HCT116 (cell line): Measurements from ENCODE around the gene FER. TPM values are rescaled to one million over a fixed set of nuclear protein-coding genes. Genes with fewer than 3 reads are reported as not detected.

ENCODE experiments used
- ATAC-seq: fragments of 200-7000 bp; cut with Tn5 transposase; 2 replicates; pipeline ENCODE4 v1.9.1; 2020; ENCODE audit warnings: mild to moderate bottlenecking, moderate library complexity
- BruUV-seq: library from RNA; stranded (reverse); fragments of 400-500 nt; replicated peaks from 2 replicates; lab custom pipeline; 2021; lab: Mats Ljungman, UMichigan
- CTCF ChIA-PET: fragments of 300-600 bp; sonication (Branson Sonifier 250); formaldehyde crosslinking; loops from one replicate; lab custom pipeline; 2021; ENCODE audit warnings: antibody characterized with exemption; lab: Charles Lee
- POLR2A ChIA-PET: fragments of 300-600, 350-600 bp; sonication (Branson Sonifier 250); formaldehyde crosslinking; loops from one replicate; lab custom pipeline; 2021; ENCODE audit warnings: antibody characterized with exemption; lab: Charles Lee
- RAD21 ChIA-PET, 2 experiments: fragments of 300-600 bp; sonication (Branson Sonifier 250); formaldehyde crosslinking; loops; one replicate each; lab custom pipeline; 2023; ENCODE audit warnings: low total read pairs in 2 of 2; ENCODE audit not compliant: uncharacterized antibody in 2 of 2, unreplicated experiment in 2 of 2, low non-redundant PET in 1 of 2; lab: Charles Lee
- DNase-seq: peaks from one replicate; pipeline ENCODE4 v3.0.0-alpha.2; 2010; ENCODE audit warnings: low read depth, low spot score
- H2AFZ ChIP-seq: fragments of 200-600 bp; shearing (Covaris generic), sonication (generic); 2 replicates; pipeline ENCODE4 v1.6.1; 2017; ENCODE audit warnings: low read depth, mixed run types, mixed read lengths, antibody characterized with exemption, low read length; ENCODE audit not compliant: poor library complexity, severe bottlenecking
- H3K27ac ChIP-seq: 2 replicates; pipeline ENCODE4 v1.5.1; 2012; ENCODE audit warnings: low read depth, low read length
- H3K27me3 ChIP-seq: fragments of 200-600 bp; sonication (generic); 2 replicates; pipeline ENCODE4 v1.6.1; 2016; ENCODE audit warnings: mixed run types, low read length, mixed read lengths; ENCODE audit not compliant: insufficient read depth
- H3K36me3 ChIP-seq, 2 experiments: fragments of 200-500 bp in 1 of 2; fragments of 200-600 bp in 1 of 2; sonication (Bioruptor generic) in 1 of 2; sonication (generic) in 1 of 2; 2 replicates each; pipeline versions ENCODE4 v1.5.1 to v1.6.1; 2014 to 2016; ENCODE audit warnings: low read length in 2 of 2, inconsistent platforms in 1 of 2, mixed read lengths in 1 of 2, mixed run types in 1 of 2; ENCODE audit not compliant: insufficient read depth in 2 of 2, control insufficient read depth in 1 of 2
- H3K4me1 ChIP-seq, 2 experiments: fragments of 200-600 bp in 1 of 2; sonication (generic) in 1 of 2; 2 replicates each; pipeline versions ENCODE4 v1.5.1 to v1.6.1; 2012 to 2017; ENCODE audit warnings: low read length in 2 of 2, inconsistent platforms in 1 of 2, mild to moderate bottlenecking in 1 of 2, mixed read lengths in 1 of 2, mixed run types in 1 of 2, moderate library complexity in 1 of 2; ENCODE audit not compliant: insufficient read depth in 2 of 2, control insufficient read depth in 1 of 2
- H3K4me2 ChIP-seq: fragments of 200-600 bp; sonication (generic); 2 replicates; pipeline ENCODE4 v1.6.1; 2017; ENCODE audit warnings: mixed run types, low read length, mixed read lengths
- H3K4me3 ChIP-seq, 2 experiments: fragments of 200-600 bp in 1 of 2; sonication (generic) in 1 of 2; replicated peaks in 1 of 2; 2 replicates each; pipeline ENCODE4 v1.5.1; 2011 to 2016; ENCODE audit warnings: low read length in 2 of 2, control low read depth in 1 of 2, low read depth in 1 of 2, mild to moderate bottlenecking in 1 of 2, mixed read lengths in 1 of 2, mixed run types in 1 of 2
- H3K79me2 ChIP-seq: fragments of 200-600 bp; sonication (generic); 2 replicates; pipeline ENCODE4 v1.6.1; 2017; ENCODE audit warnings: mild to moderate bottlenecking, mixed run types, low read length, moderate library complexity, mixed read lengths; ENCODE audit not compliant: insufficient read depth
- H3K9ac ChIP-seq: fragments of 200-600 bp; sonication (generic); 2 replicates; pipeline ENCODE4 v1.6.1; 2016; ENCODE audit warnings: low read length, mixed read lengths
- H3K9me2 ChIP-seq: fragments of 200-600 bp; sonication (generic), shearing (Covaris generic); 2 replicates; pipeline ENCODE4 v1.6.1; 2017; ENCODE audit warnings: mixed run types, mild to moderate bottlenecking, moderate library complexity; ENCODE audit not compliant: insufficient read depth
- H3K9me3 ChIP-seq, 2 experiments: fragments of 200-500 bp in 1 of 2; fragments of 200-600 bp in 1 of 2; sonication (Bioruptor generic) in 1 of 2; sonication (generic) in 1 of 2; 2 replicates each; pipeline ENCODE4 v1.6.1; 2014 to 2017; ENCODE audit warnings: low read length in 2 of 2, mixed read lengths in 2 of 2, inconsistent platforms in 1 of 2, low read depth in 1 of 2, mild to moderate bottlenecking in 1 of 2, mixed run types in 1 of 2, moderate library complexity in 1 of 2; ENCODE audit not compliant: control insufficient read depth in 1 of 2, insufficient read depth in 1 of 2
- H4K20me1 ChIP-seq: fragments of 200-600 bp; sonication (generic), shearing (Covaris generic); 2 replicates; pipeline ENCODE4 v1.6.1; 2017; ENCODE audit warnings: mixed run types, mild to moderate bottlenecking, moderate library complexity; ENCODE audit not compliant: insufficient read depth
- ATF3 ChIP-seq: IDR thresholded peaks from 2 replicates; pipeline ENCODE4 v1.6.1; 2012
- CEBPB ChIP-seq: IDR thresholded peaks from 2 replicates; pipeline ENCODE4 v1.6.1; 2012; ENCODE audit warnings: low read depth
- EGR1 ChIP-seq: IDR thresholded peaks from 2 replicates; pipeline ENCODE4 v1.6.1; 2012; ENCODE audit warnings: low read depth
- EZH2 ChIP-seq: fragments of 200-600 bp; sonication (generic); IDR thresholded peaks from 2 replicates; pipeline ENCODE4 v1.6.1; 2017; ENCODE audit warnings: antibody characterized with exemption, mixed run types
- EZH2phosphoT487 ChIP-seq: fragments of 200-600 bp; IDR thresholded peaks from 2 replicates; pipeline ENCODE4 v1.6.1; 2018; ENCODE audit warnings: antibody characterized with exemption, borderline replicate concordance
- FOSL1 ChIP-seq: IDR thresholded peaks from 2 replicates; pipeline ENCODE4 v1.6.1; 2012; ENCODE audit warnings: low read depth
- MAX ChIP-seq: IDR thresholded peaks from 2 replicates; pipeline ENCODE4 v1.6.1; 2012
- POLR2A ChIP-seq: IDR thresholded peaks from 2 replicates; pipeline ENCODE4 v1.7.0; 2011; ENCODE audit warnings: borderline replicate concordance; ENCODE audit not compliant: insufficient read depth, insufficient read length; ENCODE audit errors: extremely low read depth
- POLR2AphosphoS5 ChIP-seq: IDR thresholded peaks from 2 replicates; pipeline ENCODE4 v1.6.1; 2011; ENCODE audit warnings: mild to moderate bottlenecking, low read depth, low read length, moderate library complexity
- RAD21 ChIP-seq: IDR thresholded peaks from 2 replicates; pipeline ENCODE4 v1.6.1; 2012; ENCODE audit warnings: low read depth, mild to moderate bottlenecking
- REST ChIP-seq: IDR thresholded peaks from 2 replicates; pipeline ENCODE4 v1.6.1; 2012; ENCODE audit warnings: low read depth
- SP1 ChIP-seq: IDR thresholded peaks from 2 replicates; pipeline ENCODE4 v1.6.1; 2012; ENCODE audit warnings: low read depth
- SRF ChIP-seq: IDR thresholded peaks from 2 replicates; pipeline ENCODE4 v1.6.1; 2012; ENCODE audit warnings: low read depth
- TCF7L2 ChIP-seq: IDR thresholded peaks from 2 replicates; pipeline ENCODE4 v1.7.0; 2011; ENCODE audit warnings: borderline replicate concordance, inconsistent platforms; ENCODE audit not compliant: insufficient read depth, insufficient read length; ENCODE audit errors: extremely low read depth
- YY1 ChIP-seq: IDR thresholded peaks from 2 replicates; pipeline ENCODE4 v1.6.1; 2011; ENCODE audit warnings: low read length, low read depth, moderate library complexity, mild to moderate bottlenecking; ENCODE audit not compliant: insufficient replicate concordance; ENCODE audit errors: extremely low read depth
- ZFX ChIP-seq: fragments of 450-650 bp; IDR thresholded peaks from 2 replicates; pipeline ENCODE4 v1.6.1; 2017
- ZNF274 ChIP-seq: fragments of 200-500 bp; sonication (Bioruptor generic); IDR thresholded peaks from 2 replicates; pipeline ENCODE4 v1.6.1; 2014; ENCODE audit warnings: mild to moderate bottlenecking, low read depth, low read length, inconsistent platforms
- intact Hi-C: fragments of 100-400 bp; cut with micrococcal nuclease; formaldehyde crosslinking; loops from 2 replicates; pipeline ENCODE4 v1.10.0; 2022
- total RNA-seq: library from RNA; stranded (reverse); gene quantifications from one replicate; pipeline ENCODE4 v1.2.1, GENCODE V29; 2021; ENCODE audit not compliant: unreplicated experiment

The FER gene
- total RNA-seq, 1 experiment from 2014 or later, result 32.0 TPM

- Histone ChIP-seq H3K4me1 (no peaks in the 10 kb centered on the region), H3K27me3 (no peaks in the 10 kb centered on the region), H3K9me3 (no peaks in the 10 kb centered on the region), H3K9me2 (no peaks in the 10 kb centered on the region), H4K20me1 (no peaks in the 10 kb centered on the region), H2AFZ (no peak overlapping the region), H3K79me2 (no peaks in the 10 kb centered on the region), H3K27ac (no peak overlapping the region), H3K36me3 (no peaks in the 10 kb centered on the region), H3K4me3 (no peak overlapping the region), H3K9ac (no peak overlapping the region), H3K4me2 (no peak overlapping the region)
- POLR2A ChIA-PET, result no interaction called here
- RAD21 ChIA-PET, result no interaction called here
- intact Hi-C loops, result no loop called here
- no peak for TF ChIP-seq MAX
- TF ChIP-seq CEBPB, result no peak
- no peak for TF ChIP-seq YY1
- no peak for TF ChIP-seq RAD21
- TF ChIP-seq SRF, result no peak
- CTCF ChIA-PET, result no interaction called here
- ATAC-seq (no peak), DNase-seq (no peak)
- no TSS peak for BruUV-seq
Observed at GRCh38 chr5:108700930-108701329, 46.8 kb upstream of the FER start.

- no peaks in the 10 kb centered on the region for H4K20me1 ChIP-seq
- BruUV-seq, result no TSS peak
Observed at GRCh38 chr5:108702546-108702945, 45.2 kb upstream of the FER start.

More at GRCh38 chr5:108702546-108702945, 45.2 kb upstream of the FER start:
- Histone ChIP-seq H3K27me3 (no peaks in the 10 kb centered on the region), H2AFZ (no peak overlapping the region), H3K27ac (no peak overlapping the region), H3K36me3 (no peaks in the 10 kb centered on the region), H3K4me3 (no peak overlapping the region), H3K9me2 (no peaks in the 10 kb centered on the region; the same call in 1 of the 2 replicates), H3K4me2 (no peak overlapping the region), H3K9ac (no peak overlapping the region), H3K79me2 (no peaks in the 10 kb centered on the region), H3K4me1 (no peaks in the 10 kb centered on the region), H3K9me3 (no peaks in the 10 kb centered on the region)
- POLR2A ChIA-PET, result no interaction called here
- DNase-seq (no peak), ATAC-seq (no peak)
- TF ChIP-seq SRF (no peak), ATF3 (no peak), EGR1 (no peak), EZH2phosphoT487 (no peak), REST (no peak), TCF7L2 (no peak), POLR2AphosphoS5 (no peak), CEBPB (no peak), FOSL1 (no peak), ZFX (no peak), EZH2 (no peak), MAX (no peak), POLR2A (no peak), SP1 (no peak), ZNF274 (no peak)
- intact Hi-C loops, result no loop called here
- RAD21 ChIA-PET, result no interaction called here
- CTCF ChIA-PET, result no interaction called here
